Adrenal gland (tissue), 12 donors: Measurements from ENCODE around the gene PROK2. TPM values are rescaled to one million over a fixed set of nuclear protein-coding genes. Genes with fewer than 3 reads are reported as not detected.

Source experiments
- DNase-seq, 7 donors: peaks; one replicate each; pipeline ENCODE4 v3.0.0-alpha.2; 2019 to 2020
- H3K27ac ChIP-seq, 5 donors: fragments of 200-600 bp; sonication (generic) in 4 of 5; 1 replicate in 3 of 5; 2 replicates in 2 of 5; pipeline versions ENCODE4 v1.5.1 to v1.8.0; 2016 to 2020; ENCODE audit warnings: mild to moderate bottlenecking in 1 of 5
- H3K27me3 ChIP-seq: fragments of 200-600 bp; 2 replicates; pipeline ENCODE4 v1.8.0; 2021
- H3K36me3 ChIP-seq, 2 donors: fragments of 200-600 bp; replicated peaks in 1 of 2; 1 replicate in 1 of 2; 2 replicates in 1 of 2; pipeline versions ENCODE4 v1.5.1 to v1.8.0; 2018 to 2022
- H3K4me1 ChIP-seq, 2 donors: fragments of 200-600 bp; replicated peaks in 1 of 2; 1 replicate in 1 of 2; 2 replicates in 1 of 2; pipeline versions ENCODE4 v1.5.1 to v1.8.0; 2018 to 2021
- H3K4me3 ChIP-seq, 4 donors: fragments of 200-600 bp; sonication (generic) in 3 of 4; one replicate each; pipeline ENCODE4 v1.5.1; 2016 to 2018
- H3K9me3 ChIP-seq, 3 donors: fragments of 200-600 bp; sonication (generic) in 1 of 3; replicated peaks in 1 of 3; 1 replicate in 2 of 3; 2 replicates in 1 of 3; pipeline versions ENCODE4 v1.5.1 to v1.8.0; 2016 to 2021
- POLR2A ChIP-seq, 2 donors: fragments of 450-650 bp; IDR thresholded peaks; one replicate each; pipeline ENCODE4 v1.6.1; 2017; ENCODE audit warnings: antibody characterized with exemption in 2 of 2, mild to moderate bottlenecking in 2 of 2, moderate library complexity in 1 of 2
- WGBS, 4 donors: extraction: QIAGEN DNeasy Blood & Tissue Kit in 2 of 4; methylation state at CpG; one replicate each; pipeline versions ENCODE4 v1.1.5 to v1.1.7; 2013 to 2017; 5-methylcytosine and 5-hydroxymethylcytosine counted together
- intact Hi-C, 2 donors: fragments of 100-400 bp; cut with DNase I; formaldehyde crosslinking; loops; one replicate each; pipeline versions ENCODE4 v1.14.1 to v1.15.0; 2022 to 2023
- polyA plus RNA-seq, 3 donors: library from polyadenylated mRNA; stranded (reverse); fragments of 200-250 nt in 2 of 3; fragments of 350-450 nt in 1 of 3; fragmentation: Illumina TruSeq in 1 of 3; extraction: RNeasy Lipid Tissue Mini Kit (QIAGEN cat#74804) in 1 of 3; gene quantifications; one replicate each; pipeline ENCODE4 v1.2.3, GENCODE V29; 2013 to 2014
- total RNA-seq, 9 donors: library from RNA; depleted of rRNA in 4 of 9; stranded (reverse); fragments of >200 nt in 4 of 9; fragments of 120-200 nt in 1 of 9; fragmentation: NEBNext Ultra II Directional in 1 of 9; extraction: Animal tissue kit (Norgen Biotek cat#: 25700) in 1 of 9; gene quantifications; one replicate each; pipeline versions ENCODE4 v1.1.0 to v1.2.4, GENCODE V29; 2013 to 2023
- TF ChIP-seq, protein P1 (sequence below), 6 experiments: fragments of 450-650 bp in 4 of 6; fragments of 200-600 bp in 2 of 6; sonication (generic) in 1 of 6; IDR thresholded peaks; 1 replicate in 5 of 6; 2 replicates in 1 of 6; pipeline versions ENCODE4 v1.5.1 to v1.8.0; 2016 to 2021; ENCODE audit warnings: antibody characterized with exemption in 6 of 6, mild to moderate bottlenecking in 2 of 6, moderate library complexity in 1 of 6
- donor health status: healthy with polysubstance abuse.
- donor health status: Bipolar disorder and iron deficiency.
- donor health status: DM: yes; HTN: yes; CAD: no.
- donor health status: DM: no; HTN: no; CAD: no.
- donor health status: DM: no; HTN: no; CAD: no.
- donor health status: DM: yes; HTN: yes; CAD: no.

Gene PROK2
- total and polyA plus RNA-seq, 12 donors, result 0.06 to 0.29 (median 0.18) TPM; not detected in 7

DNA sequence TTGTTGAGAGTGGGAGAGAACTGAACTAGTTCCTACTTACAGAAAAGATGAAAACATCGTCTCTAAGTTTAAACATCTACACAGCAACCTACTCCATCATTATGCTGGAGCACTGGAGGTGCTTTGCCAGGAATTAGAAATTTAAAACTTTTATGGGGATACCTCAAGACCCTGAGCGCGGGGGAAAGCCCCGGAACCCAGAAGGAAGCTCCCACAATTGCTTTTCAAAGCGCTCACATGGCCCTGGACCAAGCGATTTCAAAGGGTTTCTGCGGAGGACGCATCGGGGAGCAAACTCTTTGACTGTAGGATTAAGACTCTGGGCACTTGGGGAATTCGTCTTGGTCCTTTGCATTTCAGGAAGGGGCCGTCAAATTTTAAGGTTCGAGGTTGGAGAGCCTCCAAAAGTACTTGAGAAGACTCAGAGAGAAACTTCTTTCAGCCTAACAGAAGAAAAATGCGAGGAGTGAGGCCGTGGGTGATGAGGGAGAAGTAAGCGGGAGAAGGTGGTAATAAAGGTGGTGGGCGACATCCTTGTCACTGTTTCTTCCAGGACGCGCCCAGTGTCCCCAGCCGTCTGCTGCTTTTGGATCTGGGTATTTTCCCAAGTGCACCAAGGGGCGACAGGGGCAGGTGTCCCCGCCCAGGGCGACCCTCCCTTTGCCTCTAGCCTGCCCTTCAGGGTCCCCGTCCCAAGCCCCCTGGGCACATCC is 591 bp downstream of the PROK2 start:
- no peaks in the 10 kb centered on the region for H3K36me3 ChIP-seq
- no peaks in the 10 kb centered on the region for H3K9me3 ChIP-seq
- WGBS, 4 donors, result 5 to 8% (median 7%) methylated on average over 18 to 23 of the region's 23 CpGs
- H3K4me1 ChIP-seq, result peaks cover 3 to 11% of the 10 kb centered on the region in 2 donors
- TF ChIP-seq, protein P1, sequence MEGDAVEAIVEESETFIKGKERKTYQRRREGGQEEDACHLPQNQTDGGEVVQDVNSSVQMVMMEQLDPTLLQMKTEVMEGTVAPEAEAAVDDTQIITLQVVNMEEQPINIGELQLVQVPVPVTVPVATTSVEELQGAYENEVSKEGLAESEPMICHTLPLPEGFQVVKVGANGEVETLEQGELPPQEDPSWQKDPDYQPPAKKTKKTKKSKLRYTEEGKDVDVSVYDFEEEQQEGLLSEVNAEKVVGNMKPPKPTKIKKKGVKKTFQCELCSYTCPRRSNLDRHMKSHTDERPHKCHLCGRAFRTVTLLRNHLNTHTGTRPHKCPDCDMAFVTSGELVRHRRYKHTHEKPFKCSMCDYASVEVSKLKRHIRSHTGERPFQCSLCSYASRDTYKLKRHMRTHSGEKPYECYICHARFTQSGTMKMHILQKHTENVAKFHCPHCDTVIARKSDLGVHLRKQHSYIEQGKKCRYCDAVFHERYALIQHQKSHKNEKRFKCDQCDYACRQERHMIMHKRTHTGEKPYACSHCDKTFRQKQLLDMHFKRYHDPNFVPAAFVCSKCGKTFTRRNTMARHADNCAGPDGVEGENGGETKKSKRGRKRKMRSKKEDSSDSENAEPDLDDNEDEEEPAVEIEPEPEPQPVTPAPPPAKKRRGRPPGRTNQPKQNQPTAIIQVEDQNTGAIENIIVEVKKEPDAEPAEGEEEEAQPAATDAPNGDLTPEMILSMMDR (IDR thresholded peaks at IDR 0.05), result no peak
- TF ChIP-seq POLR2A (IDR thresholded peaks at IDR 0.05), result no peak
- peaks cover 56% of the 10 kb centered on the region for H3K27me3 ChIP-seq
- H3K4me3 ChIP-seq, result peak overlapping the region in 1 of 4 donors; percentile 40
- intact Hi-C loops, result no loop called here
- DNase-seq, result no peak
- H3K27ac ChIP-seq, result no peak overlapping the region

DNA sequence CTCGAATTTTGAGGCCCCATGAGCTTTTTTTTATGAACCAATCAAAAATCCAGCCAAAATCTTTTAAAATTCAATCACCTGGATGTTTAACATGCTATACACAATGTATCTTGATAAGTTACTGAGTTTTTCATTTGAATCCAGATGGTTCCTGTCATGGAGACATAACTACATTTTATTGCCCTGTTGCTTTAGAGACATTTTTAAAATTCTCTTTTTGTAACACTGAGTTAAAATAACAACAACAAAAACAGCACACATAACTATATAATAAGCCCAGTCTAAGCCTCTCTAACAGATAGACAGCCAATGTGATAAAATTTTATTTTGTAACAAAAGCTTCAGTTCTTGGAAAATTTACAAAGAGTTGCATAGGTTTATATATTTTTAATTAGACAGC is 1.8 kb downstream of the PROK2 start:
- WGBS, 4 donors, result 38 to 58% (median 55%) methylated on average over 1 of the region's 1 CpG
- peaks cover 64% of the 10 kb centered on the region for H3K27me3 ChIP-seq
- TF ChIP-seq, protein P1 (IDR thresholded peaks at IDR 0.05), result no peak
- no peak overlapping the region for H3K4me3 ChIP-seq
- intact Hi-C loops, result no loop called here
- H3K36me3 ChIP-seq, result no peaks in the 10 kb centered on the region
- no peak overlapping the region for H3K27ac ChIP-seq
- DNase-seq, result no peak
- H3K9me3 ChIP-seq, result no peaks in the 10 kb centered on the region
- peaks cover 3 to 11% of the 10 kb centered on the region in 2 donors for H3K4me1 ChIP-seq

- H3K4me3 ChIP-seq, result no peak overlapping the region
- no peak for TF ChIP-seq POLR2A (IDR thresholded peaks at IDR 0.05)
- TF ChIP-seq, protein P1 (IDR thresholded peaks at IDR 0.05), result no peak
- H3K27me3 ChIP-seq, result peaks cover 76% of the 10 kb centered on the region
- no peak for DNase-seq
- no peaks in the 10 kb centered on the region for H3K36me3 ChIP-seq
- peaks cover 3 to 10% of the 10 kb centered on the region in 2 donors for H3K4me1 ChIP-seq
- WGBS, 4 donors, result 81 to 92% (median 85%) methylated on average over 4 of the region's 4 CpGs
- H3K9me3 ChIP-seq, result no peaks in the 10 kb centered on the region
- no peak overlapping the region for H3K27ac ChIP-seq
- intact Hi-C loops, result no loop called here
Measured at GRCh38 chr3:71780430-71780829, 4.5 kb downstream of the PROK2 start.

DNA sequence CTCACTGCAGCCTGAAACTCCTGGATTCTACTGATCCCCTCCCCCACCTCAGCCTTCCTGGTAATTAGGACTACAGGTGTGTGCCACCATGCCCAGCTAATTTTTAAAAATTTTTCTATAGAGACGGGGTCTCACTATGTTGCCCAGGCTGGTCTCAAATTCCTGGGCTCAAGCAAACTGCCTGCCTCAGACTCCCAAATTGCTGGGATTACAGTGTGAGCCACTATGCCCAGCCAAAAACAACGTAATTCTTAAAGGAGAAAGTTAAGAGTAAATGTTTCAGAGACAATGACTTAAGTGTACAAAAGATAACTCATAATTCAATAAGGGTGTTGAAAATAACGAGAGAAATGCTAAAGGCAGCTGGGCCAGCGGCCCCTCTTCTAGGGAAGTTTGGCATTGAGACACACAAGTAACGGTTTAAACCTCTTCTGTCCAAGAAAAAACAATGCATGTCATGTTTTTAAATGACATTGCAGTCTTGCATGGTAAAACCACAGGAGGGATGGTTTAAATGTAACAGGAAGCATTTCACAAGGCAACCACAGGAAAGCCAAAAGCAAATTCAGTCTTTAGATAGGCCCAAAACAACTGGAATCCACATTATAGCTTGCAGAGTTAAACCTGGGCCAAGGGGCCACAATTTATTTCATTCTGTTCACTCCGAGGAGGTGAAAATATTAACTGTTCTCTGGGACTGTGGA is 5.1 kb downstream of the PROK2 start:
- Histone ChIP-seq H3K9me3 (no peaks in the 10 kb centered on the region), H3K4me1 (peaks cover 0 to 7% of the 10 kb centered on the region in 2 donors), H3K27me3 (peaks cover 74% of the 10 kb centered on the region), H3K36me3 (no peaks in the 10 kb centered on the region), H3K27ac (no peak overlapping the region), H3K4me3 (no peak overlapping the region)
- no peak for DNase-seq
- intact Hi-C loops, result no loop called here
- 57 to 69% (median 63%) methylated on average over 6 of the region's 6 CpGs for WGBS, 4 donors
- TF ChIP-seq, protein P1 (IDR thresholded peaks at IDR 0.05), result no peak
- TF ChIP-seq POLR2A (IDR thresholded peaks at IDR 0.05), result no peak
